Activated T-helper 2 cell treated with anti-CD3 and anti-CD28 coated beads, Interferon-gamma antibody, Interleukin-2, Interleukin-4, amounts not matched to agents 10 μg/mL and 5 μg/mL and 100 μg/mL, durations not matched to agents 14 hours and 24 hours and 36 hours (primary cell): ENCODE measurements around the gene PRL. TPM values are rescaled to one million over a fixed set of nuclear protein-coding genes. Genes with fewer than 3 reads are reported as not detected.

ENCODE experiments used
- DNase-seq: peaks from one replicate; pipeline ENCODE4 v3.0.0; 2021; ENCODE audit warnings: low spot score
- H3K27ac Mint-ChIP-seq: one replicate; pipeline ENCODE4 v1.8.0; 2021; ENCODE audit warnings: mixed read lengths
- H3K27me3 Mint-ChIP-seq: one replicate; pipeline ENCODE4 v1.8.0; 2021; ENCODE audit warnings: low read depth, mixed read lengths
- H3K36me3 Mint-ChIP-seq: one replicate; pipeline ENCODE4 v1.8.0; 2021; ENCODE audit warnings: low read depth, mixed read lengths
- H3K4me1 Mint-ChIP-seq: one replicate; pipeline ENCODE4 v1.8.0; 2021; ENCODE audit warnings: low read depth, mixed read lengths
- H3K4me3 Mint-ChIP-seq: one replicate; pipeline ENCODE4 v1.8.0; 2021; ENCODE audit warnings: low read depth, mild to moderate bottlenecking, moderate library complexity, mixed read lengths
- H3K9me3 Mint-ChIP-seq: one replicate; pipeline ENCODE4 v1.8.0; 2021; ENCODE audit warnings: mixed read lengths
- intact Hi-C: fragments of 100-400 bp; cut with micrococcal nuclease; formaldehyde crosslinking; loops from one replicate; pipeline ENCODE4 v1.15.1; 2023
- total RNA-seq: library from RNA; stranded (reverse); gene quantifications from 2 replicates; pipeline ENCODE4 v1.2.3, GENCODE V29; 2022

The PRL gene
- total RNA-seq, 1 donor from 2014 or later, result not detected

DNA sequence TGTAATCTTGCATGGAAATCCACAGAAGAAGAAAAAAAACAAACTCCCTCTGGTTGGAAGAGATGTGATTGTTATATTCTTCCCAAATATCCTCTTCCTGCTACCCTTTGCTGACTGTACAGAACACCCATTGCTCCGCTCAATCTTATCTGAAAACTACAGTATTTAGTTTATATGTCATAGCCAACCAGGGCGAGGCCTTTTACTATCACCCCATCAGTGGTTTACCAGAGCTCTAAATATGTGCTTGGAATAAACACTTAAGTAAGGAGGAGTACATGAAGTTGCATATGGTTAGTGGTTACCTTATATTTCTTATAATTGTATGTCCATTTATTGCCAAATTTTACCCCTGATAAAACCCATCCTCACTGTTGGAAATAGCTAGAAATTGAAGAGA lies 12.2 kb downstream of the PRL start:
- Mint-ChIP-seq H3K27ac (no peak overlapping the region), H3K27me3 (no peaks in the 10 kb centered on the region), H3K36me3 (no peaks in the 10 kb centered on the region), H3K9me3 (no peaks in the 10 kb centered on the region), H3K4me1 (no peaks in the 10 kb centered on the region), H3K4me3 (no peak overlapping the region)
- no peak for DNase-seq
- intact Hi-C loops, result no loop called here

GRCh38 chr6:22281341-22282085 lies 15.3 kb downstream of the PRL start:
- H3K36me3 Mint-ChIP-seq, result no peaks in the 10 kb centered on the region
- peaks cover 3% of the 10 kb centered on the region for H3K9me3 Mint-ChIP-seq
- no peak overlapping the region for H3K27ac Mint-ChIP-seq
- DNase-seq, result no peak
- intact Hi-C loops, result no loop called here
- no peaks in the 10 kb centered on the region for H3K27me3 Mint-ChIP-seq
- no peaks in the 10 kb centered on the region for H3K4me1 Mint-ChIP-seq
- H3K4me3 Mint-ChIP-seq, result no peak overlapping the region

- no peak overlapping the region for H3K4me3 Mint-ChIP-seq
- no peak for DNase-seq
- peaks cover 12% of the 10 kb centered on the region for H3K9me3 Mint-ChIP-seq
- H3K27me3 Mint-ChIP-seq, result no peaks in the 10 kb centered on the region
- H3K4me1 Mint-ChIP-seq, result no peaks in the 10 kb centered on the region
- no peak overlapping the region for H3K27ac Mint-ChIP-seq
- intact Hi-C loops, result no loop called here
- no peaks in the 10 kb centered on the region for H3K36me3 Mint-ChIP-seq
Observed at GRCh38 chr6:22279427-22279826, 17.4 kb downstream of the PRL start.

DNA sequence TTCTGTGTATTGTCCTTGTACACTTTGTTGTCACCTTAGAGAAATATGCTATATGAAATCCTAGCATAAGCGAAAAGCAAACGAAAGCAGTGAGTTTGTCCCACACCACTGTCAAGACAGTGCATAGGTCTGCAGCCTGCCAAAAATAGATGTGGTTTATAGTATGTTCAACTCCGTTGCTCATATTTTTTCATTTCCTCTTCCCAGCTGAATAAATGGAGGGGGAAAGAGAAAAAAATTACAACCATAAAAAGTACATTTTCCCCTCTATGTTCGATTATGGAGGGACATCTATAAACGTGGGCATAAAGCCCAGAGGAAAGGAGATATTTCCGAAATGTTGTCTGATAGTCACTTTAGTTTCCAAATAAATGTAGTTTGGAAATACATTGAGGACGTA lies 25.8 kb downstream of the PRL start:
- DNase-seq, result no peak
- no peak overlapping the region for H3K27ac Mint-ChIP-seq
- no peaks in the 10 kb centered on the region for H3K27me3 Mint-ChIP-seq
- peaks cover 13% of the 10 kb centered on the region for H3K9me3 Mint-ChIP-seq
- intact Hi-C loops, result no loop called here
- no peaks in the 10 kb centered on the region for H3K36me3 Mint-ChIP-seq
- H3K4me3 Mint-ChIP-seq, result no peak overlapping the region
- H3K4me1 Mint-ChIP-seq, result no peaks in the 10 kb centered on the region

DNA sequence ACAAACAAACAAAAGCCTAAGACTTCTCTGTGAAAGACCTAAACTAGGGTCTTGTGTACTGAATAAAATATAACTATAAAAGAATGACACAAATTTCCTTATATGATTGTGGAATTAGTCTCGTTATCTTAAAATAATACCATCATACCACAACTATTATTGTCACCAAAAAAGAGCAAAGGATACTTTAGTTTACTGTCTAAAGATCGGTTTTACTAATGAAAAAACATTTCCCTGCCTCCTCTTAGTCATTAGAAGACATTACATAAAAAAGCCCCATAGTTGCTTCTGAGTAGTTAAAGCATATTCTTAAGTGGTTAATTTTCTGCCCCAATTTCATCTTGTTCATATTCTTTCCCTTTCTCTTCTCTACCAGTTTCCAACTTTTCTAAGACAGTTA lies 33.1 kb downstream of the PRL start:
- intact Hi-C loops, result no loop called here
- H3K4me3 Mint-ChIP-seq, result no peak overlapping the region
- no peak for DNase-seq
- no peaks in the 10 kb centered on the region for H3K27me3 Mint-ChIP-seq
- H3K27ac Mint-ChIP-seq, result no peak overlapping the region
- no peaks in the 10 kb centered on the region for H3K9me3 Mint-ChIP-seq
- no peaks in the 10 kb centered on the region for H3K36me3 Mint-ChIP-seq
- H3K4me1 Mint-ChIP-seq, result no peaks in the 10 kb centered on the region

- Mint-ChIP-seq H3K4me3 (no peak overlapping the region), H3K27me3 (no peaks in the 10 kb centered on the region), H3K9me3 (no peaks in the 10 kb centered on the region), H3K4me1 (no peaks in the 10 kb centered on the region), H3K36me3 (no peaks in the 10 kb centered on the region), H3K27ac (no peak overlapping the region)
- intact Hi-C loops, result no loop called here
- DNase-seq, result no peak
Observed at GRCh38 chr6:22254886-22255285, 42.0 kb downstream of the PRL start.

DNA sequence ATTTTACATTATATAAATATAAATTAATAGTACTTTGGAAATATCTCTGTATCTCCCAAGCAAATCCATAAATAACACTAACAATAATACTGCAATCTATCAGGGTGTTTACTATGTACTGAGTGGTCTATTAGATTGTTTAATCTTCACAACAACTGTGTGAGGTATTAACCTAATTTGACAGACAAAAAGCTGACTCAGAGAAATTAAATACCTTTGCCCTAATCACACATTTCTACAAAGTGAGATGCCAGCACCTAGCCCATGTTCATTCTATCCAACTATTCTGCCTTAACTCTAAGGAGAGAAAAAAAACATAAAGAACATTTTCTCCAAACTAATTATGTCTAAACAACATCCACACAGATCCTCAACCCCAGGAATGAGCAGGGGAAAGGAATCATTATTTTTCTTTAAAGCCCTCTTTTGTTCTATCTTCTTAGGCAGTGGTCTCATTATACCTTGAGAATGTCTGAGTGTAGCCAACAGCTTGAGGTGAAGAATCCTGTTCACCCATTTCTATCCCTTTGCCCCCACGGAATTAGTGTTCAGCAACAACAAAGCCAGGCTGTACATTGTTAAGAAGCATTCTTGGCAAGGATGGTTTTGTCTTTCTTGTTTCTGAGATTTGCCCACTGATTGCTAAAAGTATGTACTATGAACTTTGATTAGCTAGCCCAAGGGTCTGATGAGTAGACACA lies 42.7 kb downstream of the PRL start:
- no peaks in the 10 kb centered on the region for H3K9me3 Mint-ChIP-seq
- H3K27ac Mint-ChIP-seq, result no peak overlapping the region
- no peaks in the 10 kb centered on the region for H3K36me3 Mint-ChIP-seq
- no peak for DNase-seq
- no peaks in the 10 kb centered on the region for H3K4me1 Mint-ChIP-seq
- intact Hi-C loops, result no loop called here
- no peak overlapping the region for H3K4me3 Mint-ChIP-seq
- H3K27me3 Mint-ChIP-seq, result no peaks in the 10 kb centered on the region

- no peaks in the 10 kb centered on the region for H3K36me3 Mint-ChIP-seq
- no peak overlapping the region for H3K27ac Mint-ChIP-seq
- intact Hi-C loops, result no loop called here
- H3K9me3 Mint-ChIP-seq, result no peaks in the 10 kb centered on the region
- DNase-seq, result no peak
- H3K27me3 Mint-ChIP-seq, result no peaks in the 10 kb centered on the region
- no peaks in the 10 kb centered on the region for H3K4me1 Mint-ChIP-seq
- no peak overlapping the region for H3K4me3 Mint-ChIP-seq
Observed at GRCh38 chr6:22251348-22251747, 45.5 kb downstream of the PRL start.

DNA sequence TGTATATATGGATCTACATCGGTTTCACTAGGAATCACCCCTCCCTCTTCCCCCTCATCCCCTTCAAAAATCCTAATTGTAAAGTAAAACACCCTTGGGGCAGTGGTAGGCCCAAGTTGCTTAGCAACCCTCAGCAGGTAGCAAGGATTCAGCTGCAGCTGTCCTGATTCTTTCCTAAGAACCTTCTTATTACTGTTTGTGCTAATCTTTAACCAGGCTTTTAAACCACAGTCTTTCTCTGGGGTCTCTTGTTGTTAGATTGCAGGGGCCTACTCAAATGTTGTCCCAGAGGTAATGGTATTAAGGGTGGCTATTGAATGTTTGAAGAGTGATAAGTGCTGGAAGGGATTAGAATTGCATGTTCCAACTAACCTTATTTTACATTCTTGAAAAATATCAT lies 46.4 kb downstream of the PRL start:
- no peak for DNase-seq

DNA sequence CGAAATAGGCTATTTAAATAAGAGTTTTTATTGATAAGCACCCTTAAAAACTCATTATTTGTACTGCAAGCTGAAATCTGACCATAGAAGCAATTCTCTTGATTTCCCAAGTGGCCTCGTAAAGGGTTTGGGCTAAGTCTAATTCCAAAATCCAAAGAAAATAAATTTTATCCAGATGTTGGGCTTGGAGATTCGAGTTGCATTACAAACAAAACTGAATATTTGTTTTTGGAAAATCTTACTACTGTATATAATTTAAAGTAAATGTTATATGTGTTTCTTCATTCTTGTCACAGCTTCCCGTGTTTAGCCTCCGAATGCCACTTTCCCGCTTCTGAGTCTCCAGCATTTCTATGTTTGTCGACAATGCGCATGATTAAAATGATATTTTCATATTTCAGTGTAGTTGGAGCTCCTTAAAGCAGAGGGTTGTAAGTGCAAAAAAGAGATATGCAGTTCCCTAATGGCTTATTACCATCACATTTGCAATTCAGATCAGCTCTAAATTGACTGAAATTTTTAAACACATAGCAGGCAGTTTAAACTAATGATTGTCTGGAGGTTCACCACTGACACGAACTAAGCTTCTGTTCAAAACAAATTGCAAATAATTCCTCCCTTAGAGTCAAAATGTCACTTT lies 47.0 kb downstream of the PRL start:
- DNase-seq, result no peak
- intact Hi-C loops, result no loop called here
- H3K36me3 Mint-ChIP-seq, result no peaks in the 10 kb centered on the region
- no peak overlapping the region for H3K4me3 Mint-ChIP-seq
- no peaks in the 10 kb centered on the region for H3K9me3 Mint-ChIP-seq
- no peaks in the 10 kb centered on the region for H3K4me1 Mint-ChIP-seq
- H3K27me3 Mint-ChIP-seq, result no peaks in the 10 kb centered on the region
- no peak overlapping the region for H3K27ac Mint-ChIP-seq

More for the DNA sequence above, 46.4 kb downstream of the PRL start:
- Mint-ChIP-seq H3K27me3 (no peaks in the 10 kb centered on the region), H3K27ac (no peak overlapping the region), H3K4me1 (no peaks in the 10 kb centered on the region), H3K9me3 (no peaks in the 10 kb centered on the region), H3K36me3 (no peaks in the 10 kb centered on the region), H3K4me3 (no peak overlapping the region)
- intact Hi-C loops, result no loop called here

GRCh38 chr6:22248513-22249308 lies 48.1 kb downstream of the PRL start:
- no peaks in the 10 kb centered on the region for H3K36me3 Mint-ChIP-seq
- no peaks in the 10 kb centered on the region for H3K4me1 Mint-ChIP-seq
- no peak overlapping the region for H3K4me3 Mint-ChIP-seq
- no peak overlapping the region for H3K27ac Mint-ChIP-seq
- no peak for DNase-seq
- intact Hi-C loops, result no loop called here
- H3K27me3 Mint-ChIP-seq, result no peaks in the 10 kb centered on the region
- peaks cover 3% of the 10 kb centered on the region for H3K9me3 Mint-ChIP-seq

GRCh38 chr6:22247916-22248482 lies 48.8 kb downstream of the PRL start:
- intact Hi-C loops, result no loop called here
- Mint-ChIP-seq H3K4me1 (no peaks in the 10 kb centered on the region), H3K9me3 (peaks cover 8% of the 10 kb centered on the region), H3K27me3 (no peaks in the 10 kb centered on the region), H3K4me3 (no peak overlapping the region), H3K27ac (no peak overlapping the region), H3K36me3 (no peaks in the 10 kb centered on the region)
- no peak for DNase-seq
